IPS-18c (cell line): ENCODE data around the gene PREP.

Experiments used
- H3K4me3 ChIP-seq: 2 replicates; pipeline ENCODE4 v1.7.0; 2013; ENCODE audit warnings: low read depth, mild to moderate bottlenecking, low read length, moderate library complexity; ENCODE audit not compliant: insufficient read depth
- H3K9me3 ChIP-seq: one replicate; pipeline ENCODE4 v1.6.1; 2013; ENCODE audit warnings: mild to moderate bottlenecking, low read length, moderate library complexity; ENCODE audit not compliant: control insufficient read depth, insufficient read depth

The PREP gene

GRCh38 chr6:105324386-105324950 lies 78.4 kb downstream of the PREP start:
- Histone ChIP-seq H3K4me3 (no peak overlapping the region), H3K9me3 (no peaks in the 10 kb centered on the region)

- Histone ChIP-seq H3K9me3 (no peaks in the 10 kb centered on the region), H3K4me3 (no peak overlapping the region)
Observed at GRCh38 chr6:105322499-105323225, 80.2 kb downstream of the PREP start.

- no peaks in the 10 kb centered on the region for H3K9me3 ChIP-seq
- H3K4me3 ChIP-seq = no peak overlapping the region
Observed at GRCh38 chr6:105321728-105322127, 81.2 kb downstream of the PREP start.

- H3K4me3 ChIP-seq = no peak overlapping the region
- no peaks in the 10 kb centered on the region for H3K9me3 ChIP-seq
Observed at GRCh38 chr6:105321207-105321606, 81.7 kb downstream of the PREP start.

GRCh38 chr6:105320765-105321164 lies 82.1 kb downstream of the PREP start:
- H3K9me3 ChIP-seq = no peaks in the 10 kb centered on the region
- H3K4me3 ChIP-seq = no peak overlapping the region

- H3K9me3 ChIP-seq = no peaks in the 10 kb centered on the region
- no peak overlapping the region for H3K4me3 ChIP-seq
Observed at GRCh38 chr6:105320271-105320670, 82.6 kb downstream of the PREP start.

GRCh38 chr6:105319331-105319730 lies 83.6 kb downstream of the PREP start:
- no peak overlapping the region for H3K4me3 ChIP-seq
- H3K9me3 ChIP-seq = no peaks in the 10 kb centered on the region

- H3K9me3 ChIP-seq = no peaks in the 10 kb centered on the region
- no peak overlapping the region for H3K4me3 ChIP-seq
Observed at GRCh38 chr6:105318660-105319059, 84.2 kb downstream of the PREP start.

GRCh38 chr6:105317607-105318533 lies 85.0 kb downstream of the PREP start:
- Histone ChIP-seq H3K9me3 (no peaks in the 10 kb centered on the region), H3K4me3 (no peak overlapping the region)

GRCh38 chr6:105313211-105313610 lies 89.7 kb downstream of the PREP start:
- Histone ChIP-seq H3K9me3 (no peaks in the 10 kb centered on the region), H3K4me3 (no peak overlapping the region)

GRCh38 chr6:105310947-105311346 lies 91.9 kb downstream of the PREP start:
- Histone ChIP-seq H3K4me3 (no peak overlapping the region), H3K9me3 (no peaks in the 10 kb centered on the region)

GRCh38 chr6:105310371-105310770 lies 92.5 kb downstream of the PREP start:
- Histone ChIP-seq H3K9me3 (no peaks in the 10 kb centered on the region), H3K4me3 (no peak overlapping the region)

GRCh38 chr6:105308840-105309239 lies 94.0 kb downstream of the PREP start:
- Histone ChIP-seq H3K9me3 (no peaks in the 10 kb centered on the region), H3K4me3 (no peak overlapping the region)

- H3K9me3 ChIP-seq = peaks cover 2% of the 10 kb centered on the region
- H3K4me3 ChIP-seq = no peak overlapping the region
Observed at GRCh38 chr6:105305521-105305920, 97.4 kb downstream of the PREP start.

- H3K9me3 ChIP-seq = peaks cover 2% of the 10 kb centered on the region
Observed at GRCh38 chr6:105304825-105305224, 98.1 kb downstream of the PREP start.

GRCh38 chr6:105304366-105304765 lies 98.5 kb downstream of the PREP start:
- no peak overlapping the region for H3K4me3 ChIP-seq
- peaks cover 2% of the 10 kb centered on the region for H3K9me3 ChIP-seq

More at GRCh38 chr6:105304825-105305224, 98.1 kb downstream of the PREP start:
- no peak overlapping the region for H3K4me3 ChIP-seq

GRCh38 chr6:105302617-105303128 lies 100.2 kb downstream of the PREP start:
- H3K4me3 ChIP-seq = no peak overlapping the region
- peaks cover 2% of the 10 kb centered on the region for H3K9me3 ChIP-seq
